HG03060 (cell line): ENCODE measurements around the gene SPNS1.
"Not testable (repeated sequence)": the region's sequence is repeated elsewhere in the genome, so short reads cannot be mapped to it uniquely, and the experiment has no call there.

Source experiments
- ATAC-seq: cut with Tn5 transposase; IDR thresholded peaks from one replicate; pipeline ENCODE4 v1.9.1; 2021; ENCODE audit warnings: low read depth, moderate number of reproducible peaks; ENCODE audit not compliant: unreplicated experiment

SPNS1 gene

GRCh38 chr16:28987170-28987853, 12.7 kb downstream of the SPNS1 start:
- ATAC-seq = no peak

- ATAC-seq = no peak
These were observed 14.8 kb downstream of the SPNS1 start for GRCh38 chr16:28989363-28989762.

- ATAC-seq = no peak
These were observed 15.9 kb downstream of the SPNS1 start for GRCh38 chr16:28990375-28991040.

- ATAC-seq = no peak
These were observed 17.1 kb downstream of the SPNS1 start for GRCh38 chr16:28991687-28992086.

- no peak for ATAC-seq
These were observed 17.9 kb downstream of the SPNS1 start for GRCh38 chr16:28992496-28992895.

- no peak for ATAC-seq
These were observed 24.3 kb downstream of the SPNS1 start for GRCh38 chr16:28998837-28999236.

- ATAC-seq = no peak
These were observed 25.0 kb downstream of the SPNS1 start for GRCh38 chr16:28999577-28999976.

GRCh38 chr16:29000019-29000418, 25.4 kb downstream of the SPNS1 start:
- ATAC-seq = no peak

- not testable (repeated sequence) for ATAC-seq
These were observed 30.0 kb downstream of the SPNS1 start for GRCh38 chr16:29004496-29005139.

GRCh38 chr16:29007730-29008593, 33.4 kb downstream of the SPNS1 start:
- ATAC-seq = no peak

GRCh38 chr16:29009050-29009837, 34.7 kb downstream of the SPNS1 start:
- no peak for ATAC-seq

- no peak for ATAC-seq
These were observed 35.2 kb downstream of the SPNS1 start for GRCh38 chr16:29009838-29010166.

GRCh38 chr16:29011112-29011511, 36.5 kb downstream of the SPNS1 start:
- no peak for ATAC-seq

GRCh38 chr16:29011851-29012250, 37.3 kb downstream of the SPNS1 start:
- no peak for ATAC-seq

GRCh38 chr16:29012913-29013553, 38.5 kb downstream of the SPNS1 start:
- no peak for ATAC-seq

- ATAC-seq = no peak
These were observed 40.0 kb downstream of the SPNS1 start for GRCh38 chr16:29014561-29015069.

GRCh38 chr16:29022196-29022595, 47.6 kb downstream of the SPNS1 start:
- no peak for ATAC-seq

- ATAC-seq = no peak
These were observed 49.0 kb downstream of the SPNS1 start for GRCh38 chr16:29023279-29024277.
